Neuronal stem cell (in vitro differentiated cells): ENCODE results near the gene ISX.
"Not testable (repeated sequence)": the region's sequence is repeated elsewhere in the genome, so short reads cannot be mapped to it uniquely, and the experiment has no call there.

Source experiments
- DNase-seq: peaks from one replicate; pipeline ENCODE4 v3.0.0-alpha.2; 2013; ENCODE audit warnings: low spot score
- H2AFZ ChIP-seq: one replicate; pipeline ENCODE4 v1.6.1; 2013; ENCODE audit warnings: mild to moderate bottlenecking, low read length, inconsistent platforms
- H2AK5ac ChIP-seq: 2 replicates; pipeline ENCODE4 v1.6.1; 2013; ENCODE audit warnings: low read depth, mild to moderate bottlenecking, inconsistent platforms, low read length, moderate library complexity, mixed read lengths
- H2BK120ac ChIP-seq: 2 replicates; pipeline ENCODE4 v1.6.1; 2013; ENCODE audit warnings: low read depth, mild to moderate bottlenecking, inconsistent platforms, low read length, moderate library complexity, mixed read lengths
- H2BK12ac ChIP-seq: one replicate; pipeline ENCODE4 v1.6.1; 2013; ENCODE audit warnings: low read length, inconsistent platforms
- H2BK15ac ChIP-seq: 2 replicates; pipeline ENCODE4 v1.6.1; 2013; ENCODE audit warnings: mild to moderate bottlenecking, low read length, inconsistent platforms, mixed read lengths
- H2BK5ac ChIP-seq: one replicate; pipeline ENCODE4 v1.6.1; 2013; ENCODE audit warnings: inconsistent platforms, mild to moderate bottlenecking, low read length, moderate library complexity
- H3K14ac ChIP-seq: one replicate; pipeline ENCODE4 v1.6.1; 2013; ENCODE audit warnings: low read length, inconsistent platforms
- H3K18ac ChIP-seq: 2 replicates; pipeline ENCODE4 v1.6.1; 2013; ENCODE audit warnings: low read length, inconsistent platforms
- H3K23ac ChIP-seq: 2 replicates; pipeline ENCODE4 v1.6.1; 2013; ENCODE audit warnings: low read depth, mild to moderate bottlenecking, mixed read lengths, low read length, inconsistent platforms; ENCODE audit not compliant: poor library complexity
- H3K27ac ChIP-seq: replicated peaks from 3 replicates; pipeline ENCODE4 v1.5.1; 2013; ENCODE audit warnings: low read length, inconsistent platforms
- H3K27me3 ChIP-seq, 3 experiments: 2 replicates each; pipeline ENCODE4 v1.6.1; 2013; ENCODE audit warnings: low read length in 3 of 3, mild to moderate bottlenecking in 2 of 3, inconsistent platforms in 1 of 3, low read depth in 1 of 3, mixed read lengths in 1 of 3, moderate library complexity in 1 of 3; ENCODE audit not compliant: control insufficient read depth in 3 of 3, insufficient read depth in 3 of 3
- H3K36me3 ChIP-seq, 2 donors: replicated peaks in 1 of 2; 2 replicates each; pipeline ENCODE4 v1.6.1; 2013; ENCODE audit warnings: low read length in 2 of 2; ENCODE audit not compliant: control insufficient read depth in 2 of 2, insufficient read depth in 2 of 2
- H3K4ac ChIP-seq: 2 replicates; pipeline ENCODE4 v1.6.1; 2013; ENCODE audit warnings: inconsistent platforms, mild to moderate bottlenecking, low read length, moderate library complexity
- H3K4me1 ChIP-seq, 2 donors: 1 replicate in 1 of 2; 2 replicates in 1 of 2; pipeline ENCODE4 v1.6.1; 2013; ENCODE audit warnings: low read length in 2 of 2, low read depth in 1 of 2; ENCODE audit not compliant: control insufficient read depth in 2 of 2, insufficient read depth in 1 of 2
- H3K4me2 ChIP-seq: one replicate; pipeline ENCODE4 v1.6.1; 2013; ENCODE audit warnings: mild to moderate bottlenecking, low read length, inconsistent platforms; ENCODE audit not compliant: insufficient read depth, poor library complexity, severe bottlenecking
- H3K4me3 ChIP-seq, 2 donors: 2 replicates each; pipeline ENCODE4 v1.5.1; 2013; ENCODE audit warnings: low read length in 2 of 2, mild to moderate bottlenecking in 2 of 2, inconsistent platforms in 1 of 2, moderate library complexity in 1 of 2
- H3K79me1 ChIP-seq: one replicate; pipeline ENCODE4 v1.6.1; 2013; ENCODE audit warnings: low read depth, mild to moderate bottlenecking, inconsistent platforms, low read length, moderate library complexity
- H3K9ac ChIP-seq: one replicate; pipeline ENCODE4 v1.6.1; 2013; ENCODE audit warnings: mild to moderate bottlenecking, low read depth, low read length, inconsistent platforms; ENCODE audit not compliant: poor library complexity
- H3K9me3 ChIP-seq, 2 donors: replicated peaks in 1 of 2; 2 replicates each; pipeline versions ENCODE3 to v1.6.1; 2013; ENCODE audit warnings: low read length in 2 of 2, mild to moderate bottlenecking in 2 of 2, inconsistent platforms in 1 of 2, low read depth in 1 of 2, mixed read lengths in 1 of 2, moderate library complexity in 1 of 2; ENCODE audit not compliant: control insufficient read depth in 2 of 2, insufficient read depth in 1 of 2
- H4K8ac ChIP-seq: one replicate; pipeline ENCODE4 v1.6.1; 2013; ENCODE audit warnings: low read depth, mild to moderate bottlenecking, inconsistent platforms, low read length, moderate library complexity
- H4K91ac ChIP-seq: one replicate; pipeline ENCODE4 v1.6.1; 2013; ENCODE audit warnings: low read length, low read depth, mild to moderate bottlenecking, inconsistent platforms; ENCODE audit not compliant: poor library complexity
- WGBS, 2 donors: extraction: QIAGEN DNeasy Blood & Tissue Kit; methylation state at CpG; one replicate each; pipeline ENCODE4 v1.1.7; 2013; ENCODE audit warnings: missing lambda C conversion rate in 2 of 2, mixed read lengths in 1 of 2; ENCODE audit not compliant: insufficient read length in 2 of 2, insufficient replicate concordance in 1 of 2; ENCODE audit errors: extremely low coverage in 2 of 2; 5-methylcytosine and 5-hydroxymethylcytosine counted together

ISX gene

DNA sequence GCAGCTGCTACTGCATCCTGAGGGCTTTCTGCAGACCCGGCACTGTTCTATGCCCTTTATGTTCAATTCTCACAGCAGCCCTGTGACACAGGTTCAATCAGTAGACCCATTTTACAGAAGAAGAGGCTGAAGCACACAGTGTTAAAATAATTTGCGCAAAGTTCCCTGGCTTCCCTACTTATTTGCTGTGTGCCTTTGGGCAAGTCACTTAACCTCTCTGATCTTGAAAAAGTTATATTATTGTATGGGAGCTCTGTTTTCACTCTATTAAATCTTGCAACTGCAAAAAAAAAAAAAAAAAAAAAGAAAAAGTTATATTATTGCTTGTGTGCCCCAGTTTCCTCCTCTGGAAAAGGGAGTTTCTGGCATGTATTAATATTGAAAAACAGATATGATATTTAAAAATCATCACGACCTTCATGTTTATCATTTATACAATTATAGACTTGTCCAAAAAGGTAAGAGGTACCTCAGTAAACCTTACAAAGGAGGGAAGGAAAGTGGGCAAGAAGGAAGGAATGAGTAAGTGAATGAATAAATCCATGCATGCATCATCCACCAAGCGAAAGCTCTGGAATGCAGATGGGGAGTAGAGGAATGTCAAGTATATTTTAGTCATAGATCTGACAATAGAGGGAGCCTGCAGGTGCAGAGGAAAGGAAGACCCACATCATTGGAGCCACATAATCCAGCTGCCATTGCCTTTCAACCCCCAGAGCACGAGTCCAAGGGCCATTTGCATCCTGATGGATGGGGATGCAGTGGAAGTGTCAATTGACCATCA is 21.2 kb upstream of the ISX start:
- Histone ChIP-seq H2BK12ac (no peak overlapping the region), H3K23ac (no peak overlapping the region), H4K91ac (no peak overlapping the region), H3K4me3 (no peak overlapping the region), H3K27me3 (no peaks in the 10 kb centered on the region), H3K9ac (no peak overlapping the region), H2AK5ac (no peak overlapping the region), H3K9me3 (no peaks in the 10 kb centered on the region), H3K4me1 (no peaks in the 10 kb centered on the region), H4K8ac (no peak overlapping the region), H3K4me2 (no peak overlapping the region), H3K18ac (no peak overlapping the region), H3K14ac (no peak overlapping the region), H2AFZ (no peak overlapping the region), H3K4ac (no peak overlapping the region), H3K36me3 (no peaks in the 10 kb centered on the region), H2BK15ac (no peak overlapping the region), H3K27ac (no peak overlapping the region), H2BK120ac (no peak overlapping the region), H3K79me1 (no peaks in the 10 kb centered on the region), H2BK5ac (no peak overlapping the region)
- no CpG with 5 or more reads among the region's 5 CpGs for WGBS, 2 donors
- no peak for DNase-seq

- Histone ChIP-seq H3K23ac (no peak overlapping the region), H3K27ac (no peak overlapping the region), H2AFZ (no peak overlapping the region), H3K9ac (no peak overlapping the region), H3K4me2 (no peak overlapping the region), H3K18ac (no peak overlapping the region), H2BK15ac (no peak overlapping the region), H3K4me3 (no peak overlapping the region), H4K8ac (no peak overlapping the region), H2BK5ac (no peak overlapping the region), H3K4me1 (no peaks in the 10 kb centered on the region), H3K36me3 (no peaks in the 10 kb centered on the region), H3K79me1 (no peaks in the 10 kb centered on the region), H3K9me3 (no peaks in the 10 kb centered on the region), H3K14ac (no peak overlapping the region), H4K91ac (no peak overlapping the region), H2BK120ac (no peak overlapping the region), H2AK5ac (no peak overlapping the region), H2BK12ac (no peak overlapping the region), H3K27me3 (no peaks in the 10 kb centered on the region), H3K4ac (no peak overlapping the region)
- WGBS, 2 donors = no CpG with 5 or more reads among the region's 9 CpGs
- no peak for DNase-seq
These were observed 20.5 kb upstream of the ISX start for GRCh38 chr22:35045451-35045850.

DNA sequence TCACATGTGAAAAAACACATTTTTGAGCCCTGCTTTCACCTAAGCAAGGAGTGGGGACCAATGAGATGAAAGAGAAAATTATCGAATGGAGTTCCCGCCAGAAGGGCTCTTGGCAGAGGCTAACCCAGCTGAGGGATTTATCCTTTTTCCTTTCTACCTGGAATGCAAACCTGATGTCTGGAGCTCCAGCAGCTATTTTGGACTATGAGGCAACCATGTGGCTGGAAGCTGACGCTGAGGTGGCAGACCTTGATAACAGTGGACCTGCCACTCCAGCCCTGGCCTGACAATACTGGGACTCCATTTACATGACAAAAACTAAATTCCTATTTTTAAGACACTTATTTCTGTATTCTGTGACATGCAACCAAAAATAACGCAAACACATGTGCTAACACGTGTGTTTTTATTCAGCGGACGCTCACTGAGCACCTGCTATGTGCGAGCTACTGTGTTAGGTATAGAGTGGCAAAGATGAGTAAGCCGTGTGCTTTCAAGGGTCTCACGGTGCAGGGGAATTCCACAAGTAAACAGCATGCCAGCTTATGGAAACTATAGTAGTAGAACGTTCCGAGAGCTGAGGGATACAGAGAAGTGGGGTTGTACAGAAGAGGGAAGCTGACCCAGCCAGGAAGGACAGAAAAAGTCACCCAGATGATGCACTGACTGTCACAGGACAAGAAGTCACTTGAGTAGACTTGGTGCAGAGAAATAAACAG is 19.1 kb upstream of the ISX start:
- Histone ChIP-seq H3K4me1 (no peaks in the 10 kb centered on the region), H3K79me1 (no peaks in the 10 kb centered on the region), H3K27ac (no peak overlapping the region), H2AFZ (no peak overlapping the region), H2BK120ac (no peak overlapping the region), H3K27me3 (no peaks in the 10 kb centered on the region), H4K91ac (no peak overlapping the region), H3K36me3 (no peaks in the 10 kb centered on the region), H2BK15ac (no peak overlapping the region), H3K9me3 (no peaks in the 10 kb centered on the region), H3K4me2 (no peak overlapping the region), H4K8ac (no peak overlapping the region), H3K4ac (no peak overlapping the region), H2BK12ac (no peak overlapping the region), H3K9ac (no peak overlapping the region), H3K4me3 (no peak overlapping the region), H2AK5ac (no peak overlapping the region), H3K18ac (no peak overlapping the region), H3K23ac (no peak overlapping the region), H2BK5ac (no peak overlapping the region), H3K14ac (no peak overlapping the region)
- DNase-seq = no peak
- WGBS, 2 donors = no CpG with 5 or more reads among the region's 12 CpGs

DNA sequence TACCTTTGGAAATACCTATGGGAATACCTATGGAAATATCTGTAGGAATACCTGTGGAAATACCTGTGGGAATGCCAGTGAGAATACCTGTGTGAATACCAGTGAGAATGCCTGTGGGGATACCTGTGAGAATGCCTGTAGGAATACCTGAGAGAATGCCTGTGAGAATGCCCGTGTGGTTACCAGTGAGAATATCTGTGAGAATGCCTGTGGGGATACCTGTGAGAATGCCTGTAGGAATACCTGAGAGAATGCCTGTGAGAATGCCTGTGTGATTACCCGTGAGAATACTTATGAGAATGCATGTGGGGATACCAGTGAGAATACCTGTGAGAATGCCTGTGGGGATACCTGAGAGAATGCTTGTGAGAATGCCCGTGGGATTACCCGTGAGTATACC is 15.9 kb upstream of the ISX start:
- not testable (repeated sequence) for H3K79me1 ChIP-seq, H3K14ac ChIP-seq, H2BK5ac ChIP-seq, H2BK15ac ChIP-seq, H3K18ac ChIP-seq, H3K4me2 ChIP-seq, H3K9ac ChIP-seq, H4K8ac ChIP-seq, H2AK5ac ChIP-seq, H3K23ac ChIP-seq, H2BK12ac ChIP-seq, H2BK120ac ChIP-seq, H3K36me3 ChIP-seq, H3K27me3 ChIP-seq, H3K9me3 ChIP-seq, H3K4me3 ChIP-seq, H3K4me1 ChIP-seq, H3K4ac ChIP-seq, H2AFZ ChIP-seq, DNase-seq, H3K27ac ChIP-seq, H4K91ac ChIP-seq
- WGBS, 2 donors = no CpG with 5 or more reads among the region's 4 CpGs
